Measurements from ENCODE around the gene ZNF496. TPM values are rescaled to one million over a fixed set of nuclear protein-coding genes. Genes with fewer than 3 reads are reported as not detected.
"Not testable (repeated sequence)": the region's sequence is repeated elsewhere in the genome, so short reads cannot be mapped to it uniquely, and the experiment has no call there.

The ZNF496 gene
- total RNA-seq, 1 donor from 2014 or later = 21.2 TPM

- DNase-seq (no peak), ATAC-seq (ENCODE audit: low read depth) (no peak)
- intact Hi-C loops (cut with micrococcal nuclease) = no loop called here
- CTCF ChIA-PET = no interaction called here
- Mint-ChIP-seq H3K4me3 (no peak overlapping the region), H3K27me3 (peaks cover 7% of the 10 kb centered on the region), H3K9me3 (peaks cover 18% of the 10 kb centered on the region), H3K4me1 (no peaks in the 10 kb centered on the region), H3K27ac (no peak overlapping the region), H3K36me3 (ENCODE audit: low read depth) (peaks cover 3% of the 10 kb centered on the region)
- POLR2A ChIA-PET = no interaction called here
- TF ChIP-seq, protein P1, sequence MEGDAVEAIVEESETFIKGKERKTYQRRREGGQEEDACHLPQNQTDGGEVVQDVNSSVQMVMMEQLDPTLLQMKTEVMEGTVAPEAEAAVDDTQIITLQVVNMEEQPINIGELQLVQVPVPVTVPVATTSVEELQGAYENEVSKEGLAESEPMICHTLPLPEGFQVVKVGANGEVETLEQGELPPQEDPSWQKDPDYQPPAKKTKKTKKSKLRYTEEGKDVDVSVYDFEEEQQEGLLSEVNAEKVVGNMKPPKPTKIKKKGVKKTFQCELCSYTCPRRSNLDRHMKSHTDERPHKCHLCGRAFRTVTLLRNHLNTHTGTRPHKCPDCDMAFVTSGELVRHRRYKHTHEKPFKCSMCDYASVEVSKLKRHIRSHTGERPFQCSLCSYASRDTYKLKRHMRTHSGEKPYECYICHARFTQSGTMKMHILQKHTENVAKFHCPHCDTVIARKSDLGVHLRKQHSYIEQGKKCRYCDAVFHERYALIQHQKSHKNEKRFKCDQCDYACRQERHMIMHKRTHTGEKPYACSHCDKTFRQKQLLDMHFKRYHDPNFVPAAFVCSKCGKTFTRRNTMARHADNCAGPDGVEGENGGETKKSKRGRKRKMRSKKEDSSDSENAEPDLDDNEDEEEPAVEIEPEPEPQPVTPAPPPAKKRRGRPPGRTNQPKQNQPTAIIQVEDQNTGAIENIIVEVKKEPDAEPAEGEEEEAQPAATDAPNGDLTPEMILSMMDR (IDR thresholded peaks at IDR 0.05) = no peak
These were observed 65.6 kb downstream of the ZNF496 start for GRCh38 chr1:247266053-247266452.

DNA sequence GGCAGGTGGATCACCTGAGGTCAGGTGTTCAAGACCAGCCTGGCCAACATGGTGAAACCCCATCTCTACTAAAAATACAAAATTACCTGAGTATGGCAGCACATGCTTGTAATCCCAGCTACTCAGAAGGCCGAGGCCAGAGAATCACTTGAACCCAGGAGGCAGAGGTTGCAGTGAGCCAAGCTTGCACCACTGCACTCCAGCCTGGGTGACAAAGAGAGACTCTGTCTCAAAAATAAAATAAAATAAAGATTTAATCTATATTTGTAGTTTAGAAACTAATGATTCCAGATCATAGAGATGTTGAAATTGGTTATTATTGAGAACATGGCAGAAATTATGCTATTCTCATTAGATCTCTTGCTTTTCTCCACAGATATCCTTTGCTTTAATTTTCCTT, 75.9 kb downstream of the ZNF496 start, which contains the start of gene VN1R5:
VN1R5 (plus strand) TSS at position 301 of the 400 bp plus-strand sequence.
- POLR2A ChIA-PET; H3K36me3 Mint-ChIP-seq (ENCODE audit: low read depth); ATAC-seq (ENCODE audit: low read depth); H3K4me3 Mint-ChIP-seq; DNase-seq; CTCF ChIA-PET; H3K27me3 Mint-ChIP-seq; H3K4me1 Mint-ChIP-seq; intact Hi-C loops (cut with micrococcal nuclease); H3K27ac Mint-ChIP-seq: not testable (repeated sequence)
- H3K9me3 Mint-ChIP-seq = peaks cover 14% of the 10 kb centered on the region

GRCh38 chr1:247247568-247247967, 84.1 kb downstream of the ZNF496 start:
- peaks cover 27% of the 10 kb centered on the region for H3K9me3 Mint-ChIP-seq
- ChIA-PET CTCF (no interaction called here), POLR2A (no interaction called here)
- intact Hi-C loops (cut with micrococcal nuclease) = no loop called here
- TF ChIP-seq, protein P1 (IDR thresholded peaks at IDR 0.05) = no peak
- H3K27me3 Mint-ChIP-seq = peaks cover 5% of the 10 kb centered on the region
- no peak overlapping the region for H3K27ac Mint-ChIP-seq
- H3K4me3 Mint-ChIP-seq = no peak overlapping the region
- no peaks in the 10 kb centered on the region for H3K4me1 Mint-ChIP-seq
- DNase-seq = no peak
- no peaks in the 10 kb centered on the region for H3K36me3 Mint-ChIP-seq (ENCODE audit: low read depth)
- no peak for ATAC-seq (ENCODE audit: low read depth)

Other genes with a start within 250 kb of the ZNF496 start
- 17.5 and 18.0 TPM in 2 replicates for gene ZNF669, start 227.5 kb downstream of the ZNF496 start, total RNA-seq
- 33.7 and 39.1 TPM in 2 replicates for gene ZNF124, start 159.8 kb downstream of the ZNF496 start, total RNA-seq
- gene VN1R5, start 75.8 kb downstream of the ZNF496 start, total RNA-seq = not detected in 2 replicates
- gene NLRP3, start 84.3 kb upstream of the ZNF496 start, total RNA-seq = 0.44 and 0.73 TPM in 2 replicates
- gene OR2B11, start 126.2 kb upstream of the ZNF496 start, total RNA-seq = not detected in 2 replicates
- not detected in 2 replicates for gene OR2C3, start 204.6 kb upstream of the ZNF496 start, total RNA-seq
- gene GCSAML, start 217.3 kb upstream of the ZNF496 start, total RNA-seq = not detected in 2 replicates

All from activated B cell treated with CpG ODN at 0.5 μM for 24 hours (primary cell).